K562 (cell line): ENCODE results near the gene CFAP70. TPM values are rescaled to one million over a fixed set of nuclear protein-coding genes. Genes with fewer than 3 reads are reported as not detected.

Experiments used
- ATAC-seq: fragments of 200-7000 bp; cut with Tn5 transposase; 3 replicates; pipeline ENCODE4 v1.9.1; 2020; ENCODE audit warnings: moderate library complexity
- BruUV-seq: library from RNA; stranded (reverse); fragments of 400-500 nt; replicated peaks from 2 replicates; lab custom pipeline; 2021; lab: Mats Ljungman, UMichigan
- CTCF ChIA-PET: fragments of 300-600 bp; formaldehyde crosslinking; extraction: SDS; loops from one replicate; lab custom pipeline; 2021; ENCODE audit warnings: low intra/inter-chr PET ratio; lab: Yijun Ruan, JAX
- POLR2A ChIA-PET: fragments of 300-600, 350-650 bp; sonication (Branson Sonifier 250); formaldehyde crosslinking; extraction: SDS; loops from one replicate; lab custom pipeline; 2021; ENCODE audit warnings: antibody characterized with exemption, inconsistent platforms; lab: Yijun Ruan, JAX
- DNase-seq, 4 experiments: peaks; one replicate each; pipeline versions ENCODE4 v3.0.0 to v3.0.0-alpha.2; 2011 to 2018; ENCODE audit warnings: low spot score in 3 of 4, mixed read lengths in 3 of 4; ENCODE audit errors: extremely low read depth in 1 of 4
- FAIRE-seq: peaks from 2 replicates; lab custom pipeline; 2011; peaks lifted over from hg19 to GRCh38; lab: Jason Lieb, UNC
- H2AFZ ChIP-seq: 2 replicates; pipeline ENCODE4 v1.6.0; 2011; ENCODE audit warnings: low read depth, low read length, control low read depth, inconsistent platforms
- H3K27ac ChIP-seq: fragments of 200-600 bp; 3 replicates; pipeline ENCODE4 v1.8.0; 2011; ENCODE audit warnings: low read depth, mild to moderate bottlenecking, control low read depth, inconsistent platforms, low read length, moderate library complexity, mixed read lengths; ENCODE audit errors: extremely low read depth
- H3K27me3 ChIP-seq, 2 experiments: fragments of 300-600 bp in 1 of 2; 2 replicates in 1 of 2; 3 replicates in 1 of 2; pipeline versions ENCODE4 v1.6.0 to v1.8.0; 2011; ENCODE audit warnings: inconsistent platforms in 2 of 2, low read length in 2 of 2, mild to moderate bottlenecking in 1 of 2, mixed read lengths in 1 of 2, moderate library complexity in 1 of 2; ENCODE audit not compliant: control insufficient read depth in 2 of 2, insufficient read depth in 2 of 2
- H3K36me3 ChIP-seq: fragments of 300-600 bp; 3 replicates; pipeline ENCODE4 v1.8.0; 2011; ENCODE audit warnings: mild to moderate bottlenecking, low read length, inconsistent platforms; ENCODE audit not compliant: control insufficient read depth, insufficient read depth
- H3K4me1 ChIP-seq, 2 experiments: fragments of 200-600 bp in 1 of 2; replicated peaks in 1 of 2; 2 replicates in 1 of 2; 3 replicates in 1 of 2; pipeline versions ENCODE4 v1.5.1 to v1.8.0; 2011; ENCODE audit warnings: inconsistent platforms in 2 of 2, low read length in 2 of 2, mild to moderate bottlenecking in 1 of 2, mixed read lengths in 1 of 2, moderate library complexity in 1 of 2; ENCODE audit not compliant: control insufficient read depth in 2 of 2, insufficient read depth in 2 of 2
- H3K4me2 ChIP-seq: 2 replicates; pipeline ENCODE4 v1.6.1; 2011; ENCODE audit warnings: low read length, control low read depth, inconsistent platforms, mixed read lengths; ENCODE audit not compliant: insufficient read depth
- H3K4me3 ChIP-seq: fragments of 200-600 bp; sonication (generic), shearing (Covaris generic); 2 replicates; pipeline ENCODE4 v1.5.1; 2016; ENCODE audit warnings: control low read depth, inconsistent platforms
- H3K79me2 ChIP-seq: fragments of 200-600 bp; 3 replicates; pipeline ENCODE4 v1.8.0; 2011; ENCODE audit warnings: low read length, inconsistent platforms; ENCODE audit not compliant: control insufficient read depth, insufficient read depth
- H3K9ac ChIP-seq, 2 experiments: 2 replicates each; pipeline versions ENCODE4 v1.6.0 to v1.6.1; 2011; ENCODE audit warnings: low read depth in 2 of 2, low read length in 2 of 2, control low read depth in 1 of 2, inconsistent platforms in 1 of 2, mild to moderate bottlenecking in 1 of 2, mixed read lengths in 1 of 2; ENCODE audit not compliant: insufficient read depth in 1 of 2
- H3K9me1 ChIP-seq: one replicate; pipeline ENCODE4 v1.6.0; 2011; ENCODE audit warnings: inconsistent platforms, mild to moderate bottlenecking, low read length, moderate library complexity; ENCODE audit not compliant: control insufficient read depth, insufficient read depth
- H3K9me3 ChIP-seq: replicated peaks from 2 replicates; pipeline ENCODE4 v1.5.1; 2011; ENCODE audit warnings: low read depth, low read length, inconsistent platforms; ENCODE audit not compliant: control insufficient read depth, insufficient read depth
- H4K20me1 ChIP-seq: replicated peaks from 2 replicates; pipeline ENCODE4 v1.6.1; 2011; ENCODE audit warnings: low read length, inconsistent platforms, mixed read lengths; ENCODE audit not compliant: control insufficient read depth, insufficient read depth
- DACH1 ChIP-seq: fragments of 450-650 bp; IDR thresholded peaks from 2 replicates; pipeline ENCODE4 v1.6.1; 2018; ENCODE audit not compliant: partially characterized antibody
- EHMT2 ChIP-seq: fragments of 450-650 bp; IDR thresholded peaks from 2 replicates; pipeline ENCODE4 v1.6.1; 2018; ENCODE audit warnings: antibody characterized with exemption
- ELF1 ChIP-seq: fragments of 200-800 bp; sonication (Bioruptor generic); IDR thresholded peaks from 2 replicates; pipeline ENCODE4 v1.6.1; 2016; ENCODE audit warnings: missing genetic modification characterization, missing compliant biosample characterization
- KLF1 ChIP-seq: fragments of 450-650 bp; IDR thresholded peaks from 2 replicates; pipeline ENCODE4 v1.6.1; 2016; ENCODE audit warnings: missing genetic modification characterization, missing compliant biosample characterization
- KLF16 ChIP-seq: IDR thresholded peaks from 2 replicates; pipeline ENCODE4 v1.6.1; 2016; ENCODE audit warnings: antibody characterized with exemption
- NCOA1 ChIP-seq: fragments of 450-650 bp; IDR thresholded peaks from 2 replicates; pipeline ENCODE4 v1.6.1; 2016; ENCODE audit warnings: low read depth
- NR4A1 ChIP-seq, 2 experiments: fragments of 250-450 bp in 1 of 2; fragments of 450-650 bp in 1 of 2; sonication (Bioruptor Pico) in 1 of 2; IDR thresholded peaks; 2 replicates each; pipeline versions ENCODE4 v1.4.0 to v1.6.1; 2016 to 2020; ENCODE audit warnings: mild to moderate bottlenecking in 2 of 2, missing compliant biosample characterization in 1 of 2, missing genetic modification characterization in 1 of 2, moderate library complexity in 1 of 2
- PREB ChIP-seq: sonication (generic); formaldehyde crosslinking; IDR thresholded peaks from 2 replicates; pipeline ENCODE4 v1.8.1; 2023; ENCODE audit warnings: mild to moderate bottlenecking, missing genetic modification reagents
- THRAP3 ChIP-seq: fragments of 450-650 bp; IDR thresholded peaks from 2 replicates; pipeline ENCODE4 v1.6.1; 2016; ENCODE audit warnings: mild to moderate bottlenecking, inconsistent platforms, borderline replicate concordance
- ZC3H8 ChIP-seq: fragments of 450-650 bp; IDR thresholded peaks from 2 replicates; pipeline ENCODE4 v1.6.1; 2017
- ZNF274 ChIP-seq: IDR thresholded peaks from 2 replicates; pipeline ENCODE4 v1.6.1; 2011; ENCODE audit warnings: low read depth, mild to moderate bottlenecking, low read length, moderate library complexity, borderline replicate concordance
- ZNF354B ChIP-seq: fragments of 250-450 bp; sonication (Bioruptor Pico); IDR thresholded peaks from 2 replicates; pipeline ENCODE4 v1.4.0; 2020
- ZNF592 ChIP-seq: fragments of 450-650 bp; IDR thresholded peaks from 2 replicates; pipeline ENCODE4 v1.6.1; 2017; ENCODE audit warnings: antibody characterized with exemption, mild to moderate bottlenecking
- ZNF717 ChIP-seq: fragments of 250-450 bp; sonication (Bioruptor Pico); IDR thresholded peaks from 2 replicates; pipeline ENCODE4 v1.5.0; 2021
- WGBS: fragments of 100-300 bp; shearing (Covaris generic); methylation state at CpG from one replicate; pipeline ENCODE4 v1.1.6; 2016; ENCODE audit warnings: low coverage, mixed read lengths; ENCODE audit not compliant: insufficient coverage; ENCODE audit errors: missing lambda C conversion rate; 5-methylcytosine and 5-hydroxymethylcytosine counted together
- in situ Hi-C: fragments of 300-500 bp; cut with MboI; formaldehyde crosslinking; loops from 4 replicates; pipeline ENCODE4 v1.15.0; 2018; ENCODE audit warnings: inconsistent platforms, mixed read lengths
- intact Hi-C: fragments of 100-400 bp; cut with micrococcal nuclease; formaldehyde crosslinking; loops from 2 replicates; pipeline ENCODE4 v1.14.2; 2022
- polyA plus RNA-seq, 8 experiments: library from polyadenylated mRNA; depleted of rRNA in 4 of 8; stranded (reverse) in 5 of 8; unstranded in 3 of 8; fragments of >200 nt; fragmentation: Nextera tagmentation in 2 of 8; fragmentation: Illumina TruSeq in 1 of 8; extraction: Ambion mirVana in 2 of 8; extraction: Trizol in 1 of 8; gene quantifications; 2 replicates each; pipeline versions ENCODE4 v1.2.1 to v1.2.3, GENCODE V29; 2011 to 2014; ENCODE audit warnings: inconsistent platforms in 1 of 8, missing spikeins in 1 of 8
- total RNA-seq, 7 experiments: library from RNA; depleted of rRNA in 6 of 7; stranded (reverse); fragments of >200 nt in 6 of 7; fragmentation: Illumina TruSeq in 2 of 7; extraction: Trizol in 2 of 7; gene quantifications; 2 replicates each; pipeline versions ENCODE4 v1.2.1 to v1.2.3, GENCODE V29; 2011 to 2021; ENCODE audit warnings: low replicate concordance in 1 of 7

The CFAP70 gene
- total and polyA plus RNA-seq, 9 of the 15 experiments (the other 6 are each of a cell fraction or from before 2014, with no cell fraction given): 0.27 to 1.6 (median 0.86) TPM

- TF ChIP-seq PREB (CRISPR knock-in tag) (peak; percentile 87; the same call in 1 of the 2 replicates), ZNF354B (CRISPR knock-in tag) (no peak)
These were observed 110.4 kb downstream of the CFAP70 start (continued) for GRCh38 chr10:73248259-73248724.

- intact Hi-C loops (loop anchor here (5.0 kb wide), 6 partner anchors 120 to 395 kb away; partner anchors contain the start of genes ANXA7, MYOZ1, P4HA1 and PPP3CB), in situ Hi-C loops (no loop called here)
- peak overlapping the region; percentile 91 for H2AFZ ChIP-seq
- TF ChIP-seq KLF16: 0 out of 2 replicates have a peak, but pooled peaks have one; percentile 39
- 0 out of 2 replicates have a peak, but pooled peaks have one; percentile 13 for TF ChIP-seq EHMT2
- no peak for TF ChIP-seq KLF1 (tag)
- no peak for TF ChIP-seq ZNF274
- no peak for TF ChIP-seq ZNF717 (CRISPR knock-in tag)
- no peak for TF ChIP-seq NR4A1 (CRISPR knock-in tag; IDR thresholded peaks at IDR 0.05)
- no peak for TF ChIP-seq NR4A1 (tag; IDR thresholded peaks at IDR 0.05)
- peak; percentile 58; the same call in 1 of the 2 replicates for TF ChIP-seq ZC3H8
- 0 out of 2 replicates have a peak, but pooled peaks have one; percentile 9 for TF ChIP-seq NCOA1
- peak; percentile 6 for TF ChIP-seq DACH1
- TF ChIP-seq THRAP3: 0 out of 2 replicates have a peak, but pooled peaks have one; percentile 46
- TF ChIP-seq ZNF592: 0 out of 2 replicates have a peak, but pooled peaks have one; percentile 27
- TF ChIP-seq ELF1 (tag): no peak
These were observed 111.0 kb downstream of the CFAP70 start for GRCh38 chr10:73247509-73248258.

More at GRCh38 chr10:73247509-73248258, 111.0 kb downstream of the CFAP70 start:
- Histone ChIP-seq H3K9me3 (no peaks in the 10 kb centered on the region), H3K9ac (peak overlapping the region; percentile 94 to 95), H3K27ac (peak overlapping the region; percentile 95), H4K20me1 (0 out of 2 replicates have a peak, but pooled peaks cover 5% of the 10 kb centered on the region), H3K27me3 (no peaks in the 10 kb centered on the region), H3K36me3 (peaks cover 63% of the 10 kb centered on the region), H3K4me3 (peak overlapping the region; percentile 65), H3K79me2 (peaks cover 89% of the 10 kb centered on the region), H3K4me2 (peak overlapping the region; percentile 91), H3K9me1 (no peaks in the 10 kb centered on the region), H3K4me1 (peaks cover 7 to 40% of the 10 kb centered on the region in 2 experiments)
- ChIA-PET CTCF (no interaction called here), POLR2A (interaction anchor here (0.6 to 5.4 kb wide), 22 partner anchors 9 to 974 kb away, joined by 3 to 66 read pairs (median 4); partner anchors contain the start of genes ANXA7, DDIT4, P4HA1 and PPP3CB)
- no peak for FAIRE-seq
- 3% methylated on average over 4 of the region's 4 CpGs for WGBS
- peak in 2 of 4 experiments; percentile 28 to 55 for DNase-seq
- TSS peak; percentile 94 for BruUV-seq
- ATAC-seq: no peak
